GM03348 (cell line): ENCODE results near the gene RAPGEF6.
"Not testable (repeated sequence)": the region's sequence is repeated elsewhere in the genome, so short reads cannot be mapped to it uniquely, and the experiment has no call there.

ENCODE experiments used
- DNase-seq: peaks from one replicate; pipeline ENCODE4 v3.0.0; 2012; ENCODE audit warnings: low spot score

The RAPGEF6 gene

GRCh38 chr5:131496400-131496713, 138.7 kb downstream of the RAPGEF6 start:
- DNase-seq: no peak

GRCh38 chr5:131495536-131496399, 139.3 kb downstream of the RAPGEF6 start:
- no peak for DNase-seq

- DNase-seq: peak; percentile 34
Measured at GRCh38 chr5:131491749-131492148, 143.3 kb downstream of the RAPGEF6 start.

- DNase-seq: peak; percentile 4
Measured at GRCh38 chr5:131488463-131488862, 146.6 kb downstream of the RAPGEF6 start.

GRCh38 chr5:131487371-131487770, 147.7 kb downstream of the RAPGEF6 start:
- not testable (repeated sequence) for DNase-seq

- DNase-seq: no peak
Measured at GRCh38 chr5:131482617-131483016, 152.4 kb downstream of the RAPGEF6 start.

- DNase-seq: peak; percentile 4
Measured at GRCh38 chr5:131481569-131481968, 153.5 kb downstream of the RAPGEF6 start.

GRCh38 chr5:131475541-131475941, 159.5 kb downstream of the RAPGEF6 start:
- DNase-seq: peak; percentile 47

- no peak for DNase-seq
Measured at GRCh38 chr5:131473731-131474130, 161.3 kb downstream of the RAPGEF6 start.

GRCh38 chr5:131466171-131466766, 168.8 kb downstream of the RAPGEF6 start:
- DNase-seq: peak; percentile 39

- no peak for DNase-seq
Measured at GRCh38 chr5:131463656-131464055, 171.4 kb downstream of the RAPGEF6 start.

- DNase-seq: no peak
Measured at GRCh38 chr5:131462454-131462853, 172.6 kb downstream of the RAPGEF6 start.

- DNase-seq: no peak
Measured at GRCh38 chr5:131461742-131462141, 173.3 kb downstream of the RAPGEF6 start.

- no peak for DNase-seq
Measured at GRCh38 chr5:131460867-131461572, 174.0 kb downstream of the RAPGEF6 start.

GRCh38 chr5:131460133-131460532, 174.9 kb downstream of the RAPGEF6 start:
- DNase-seq: no peak

- no peak for DNase-seq
Measured at GRCh38 chr5:131459216-131459615, 175.8 kb downstream of the RAPGEF6 start.

- no peak for DNase-seq
Measured at GRCh38 chr5:131457193-131457592, 177.8 kb downstream of the RAPGEF6 start.

- no peak for DNase-seq
Measured at GRCh38 chr5:131450941-131451340, 184.1 kb downstream of the RAPGEF6 start.

- DNase-seq: peak; percentile 3
Measured at GRCh38 chr5:131441184-131441583, 193.8 kb downstream of the RAPGEF6 start.

GRCh38 chr5:131436081-131436480, 198.9 kb downstream of the RAPGEF6 start:
- DNase-seq: no peak

- no peak for DNase-seq
Measured at GRCh38 chr5:131433109-131433508, 201.9 kb downstream of the RAPGEF6 start.

GRCh38 chr5:131431794-131432193, 203.2 kb downstream of the RAPGEF6 start:
- DNase-seq: no peak

GRCh38 chr5:131430794-131431193, 204.2 kb downstream of the RAPGEF6 start:
- peak; percentile 7 for DNase-seq
